HEK293 (cell line): ENCODE results near the gene TANGO6.

ENCODE experiments used
- CTCF ChIP-seq: fragments of 450-650 bp; formaldehyde crosslinking; IDR thresholded peaks from 2 replicates; pipeline ENCODE4 v1.5.1; 2016; ENCODE audit warnings: missing biosample characterization, missing genetic modification characterization
- RBAK ChIP-seq: fragments of 450-650 bp; formaldehyde crosslinking; IDR thresholded peaks from 2 replicates; pipeline ENCODE4 v1.5.1; 2016; ENCODE audit warnings: missing biosample characterization, missing genetic modification characterization
- REPIN1 ChIP-seq: fragments of 450-650 bp; formaldehyde crosslinking; IDR thresholded peaks from 2 replicates; pipeline ENCODE4 v1.5.1; 2017; ENCODE audit warnings: missing biosample characterization, missing genetic modification characterization, low read depth
- REST ChIP-seq: fragments of 450-650 bp; formaldehyde crosslinking; IDR thresholded peaks from 2 replicates; pipeline ENCODE4 v1.5.1; 2016; ENCODE audit warnings: missing biosample characterization, missing genetic modification characterization
- ZBTB10 ChIP-seq: fragments of 450-650 bp; formaldehyde crosslinking; IDR thresholded peaks from 2 replicates; pipeline ENCODE4 v1.5.1; 2016; ENCODE audit warnings: missing biosample characterization, missing genetic modification characterization
- ZNF274 ChIP-seq, 2 experiments: fragments of 200-500 bp in 1 of 2; fragments of 450-650 bp in 1 of 2; sonication (Bioruptor generic) in 1 of 2; formaldehyde crosslinking in 1 of 2; IDR thresholded peaks; 2 replicates each; pipeline versions ENCODE4 v1.5.1 to v1.6.1; 2014 to 2016; ENCODE audit warnings: borderline replicate concordance in 1 of 2, inconsistent platforms in 1 of 2, low read length in 1 of 2, missing biosample characterization in 1 of 2, missing genetic modification characterization in 1 of 2
- ZNF768 ChIP-seq: fragments of 450-650 bp; formaldehyde crosslinking; IDR thresholded peaks from 2 replicates; pipeline ENCODE4 v1.5.1; 2018; ENCODE audit warnings: missing biosample characterization, mild to moderate bottlenecking, missing genetic modification characterization
- TF ChIP-seq, protein P1 (sequence below): sonication (generic); formaldehyde crosslinking; IDR thresholded peaks from 2 replicates; pipeline ENCODE4 v1.8.1; 2022; ENCODE audit warnings: mild to moderate bottlenecking, moderate library complexity, missing genetic modification reagents

GRCh38 chr16:68927018-68927417 lies 83.7 kb downstream of the TANGO6 start:
- TF ChIP-seq ZNF768 (tag by site-specific recombination) (no peak), CTCF (tag by site-specific recombination) (no peak), REST (tag by site-specific recombination) (no peak), ZNF274 (IDR thresholded peaks at IDR 0.05; ENCODE audit: low read length) (no peak), ZNF274 (tag by site-specific recombination; IDR thresholded peaks at IDR 0.05; ENCODE audit: borderline replicate concordance) (no peak), RBAK (tag by site-specific recombination) (no peak), REPIN1 (tag by site-specific recombination) (no peak), ZBTB10 (tag by site-specific recombination) (no peak)
- TF ChIP-seq, protein P1, sequence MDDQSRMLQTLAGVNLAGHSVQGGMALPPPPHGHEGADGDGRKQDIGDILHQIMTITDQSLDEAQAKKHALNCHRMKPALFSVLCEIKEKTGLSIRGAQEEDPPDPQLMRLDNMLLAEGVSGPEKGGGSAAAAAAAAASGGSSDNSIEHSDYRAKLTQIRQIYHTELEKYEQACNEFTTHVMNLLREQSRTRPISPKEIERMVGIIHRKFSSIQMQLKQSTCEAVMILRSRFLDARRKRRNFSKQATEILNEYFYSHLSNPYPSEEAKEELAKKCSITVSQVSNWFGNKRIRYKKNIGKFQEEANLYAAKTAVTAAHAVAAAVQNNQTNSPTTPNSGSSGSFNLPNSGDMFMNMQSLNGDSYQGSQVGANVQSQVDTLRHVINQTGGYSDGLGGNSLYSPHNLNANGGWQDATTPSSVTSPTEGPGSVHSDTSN (CRISPR knock-in tag): no peak
